Progenitor cell of endocrine pancreas (in vitro differentiated cells): ENCODE results near the gene SEMA3E. TPM values are rescaled to one million over a fixed set of nuclear protein-coding genes. Genes with fewer than 3 reads are reported as not detected.
"Not testable (repeated sequence)": the region's sequence is repeated elsewhere in the genome, so short reads cannot be mapped to it uniquely, and the experiment has no call there.

Experiments used
- DNase-seq: peaks from one replicate; pipeline ENCODE4 v3.0.0; 2021; ENCODE audit warnings: low spot score; ENCODE audit not compliant: unreplicated experiment
- H3K27ac Mint-ChIP-seq: 2 replicates; pipeline ENCODE4 v1.8.0; 2021; ENCODE audit warnings: mild to moderate bottlenecking, moderate library complexity, mixed read lengths
- H3K27me3 Mint-ChIP-seq: 2 replicates; pipeline ENCODE4 v1.8.0; 2021; ENCODE audit warnings: mixed read lengths
- H3K36me3 Mint-ChIP-seq: 2 replicates; pipeline ENCODE4 v1.8.0; 2022; ENCODE audit warnings: mixed read lengths; ENCODE audit not compliant: insufficient read depth
- H3K4me1 Mint-ChIP-seq: 2 replicates; pipeline ENCODE4 v1.8.0; 2021; ENCODE audit warnings: low read depth, mixed read lengths
- H3K4me3 Mint-ChIP-seq: 2 replicates; pipeline ENCODE4 v1.8.0; 2021; ENCODE audit warnings: low read depth, mild to moderate bottlenecking, moderate library complexity, mixed read lengths
- H3K9me3 Mint-ChIP-seq: 2 replicates; pipeline ENCODE4 v1.8.0; 2021; ENCODE audit warnings: low read depth, mixed read lengths
- total RNA-seq: library from RNA; stranded (reverse); gene quantifications from 2 replicates; pipeline ENCODE4 v1.2.1, GENCODE V29; 2021
- TF ChIP-seq, protein P1 (sequence below): fragments of 200-600 bp; sonication (generic); IDR thresholded peaks from one replicate; pipeline ENCODE4 v1.5.0; 2021; ENCODE audit warnings: antibody characterized with exemption, mild to moderate bottlenecking; ENCODE audit not compliant: unreplicated experiment

Gene SEMA3E
- total RNA-seq, 1 donor from 2014 or later = 1.1 TPM

DNA sequence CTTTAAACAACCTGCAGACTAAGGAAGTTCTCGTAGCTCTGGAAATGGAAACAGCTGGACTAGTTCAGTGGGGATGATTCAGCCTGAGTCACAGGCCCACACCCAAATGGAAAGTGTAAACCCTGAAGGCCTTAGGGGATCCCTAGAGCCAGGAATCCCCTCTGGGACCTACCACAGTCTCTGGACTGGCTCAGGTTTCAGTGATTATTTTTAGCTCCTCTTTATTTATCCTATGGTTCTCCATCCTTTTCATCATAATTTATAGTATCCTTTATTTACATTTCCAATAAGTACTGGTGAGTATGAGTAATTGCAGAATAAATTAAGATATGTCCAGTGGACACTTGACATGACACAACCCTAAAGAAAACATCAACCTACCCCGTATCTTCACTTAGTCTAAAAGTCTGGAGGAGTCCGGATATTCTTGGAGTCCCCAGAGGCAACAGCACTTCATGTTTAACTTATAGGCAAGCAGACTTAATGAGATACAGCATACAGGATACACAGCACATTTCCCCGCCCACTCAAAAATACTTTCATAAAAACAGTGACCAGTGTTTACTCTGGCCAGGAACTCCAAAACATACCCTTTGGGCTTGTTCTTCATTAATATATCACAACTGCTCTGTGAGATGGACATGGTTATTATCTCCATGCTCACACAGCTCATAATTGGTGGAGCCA lies 28.4 kb upstream of the SEMA3E start:
- peaks cover under 1% of the 10 kb centered on the region for H3K4me1 Mint-ChIP-seq
- H3K27ac Mint-ChIP-seq = no peak overlapping the region
- DNase-seq = no peak
- TF ChIP-seq, protein P1, sequence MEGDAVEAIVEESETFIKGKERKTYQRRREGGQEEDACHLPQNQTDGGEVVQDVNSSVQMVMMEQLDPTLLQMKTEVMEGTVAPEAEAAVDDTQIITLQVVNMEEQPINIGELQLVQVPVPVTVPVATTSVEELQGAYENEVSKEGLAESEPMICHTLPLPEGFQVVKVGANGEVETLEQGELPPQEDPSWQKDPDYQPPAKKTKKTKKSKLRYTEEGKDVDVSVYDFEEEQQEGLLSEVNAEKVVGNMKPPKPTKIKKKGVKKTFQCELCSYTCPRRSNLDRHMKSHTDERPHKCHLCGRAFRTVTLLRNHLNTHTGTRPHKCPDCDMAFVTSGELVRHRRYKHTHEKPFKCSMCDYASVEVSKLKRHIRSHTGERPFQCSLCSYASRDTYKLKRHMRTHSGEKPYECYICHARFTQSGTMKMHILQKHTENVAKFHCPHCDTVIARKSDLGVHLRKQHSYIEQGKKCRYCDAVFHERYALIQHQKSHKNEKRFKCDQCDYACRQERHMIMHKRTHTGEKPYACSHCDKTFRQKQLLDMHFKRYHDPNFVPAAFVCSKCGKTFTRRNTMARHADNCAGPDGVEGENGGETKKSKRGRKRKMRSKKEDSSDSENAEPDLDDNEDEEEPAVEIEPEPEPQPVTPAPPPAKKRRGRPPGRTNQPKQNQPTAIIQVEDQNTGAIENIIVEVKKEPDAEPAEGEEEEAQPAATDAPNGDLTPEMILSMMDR = no peak
- H3K4me3 Mint-ChIP-seq = no peak overlapping the region
- no peaks in the 10 kb centered on the region for H3K27me3 Mint-ChIP-seq
- no peaks in the 10 kb centered on the region for H3K36me3 Mint-ChIP-seq
- H3K9me3 Mint-ChIP-seq = peaks cover 6% of the 10 kb centered on the region

DNA sequence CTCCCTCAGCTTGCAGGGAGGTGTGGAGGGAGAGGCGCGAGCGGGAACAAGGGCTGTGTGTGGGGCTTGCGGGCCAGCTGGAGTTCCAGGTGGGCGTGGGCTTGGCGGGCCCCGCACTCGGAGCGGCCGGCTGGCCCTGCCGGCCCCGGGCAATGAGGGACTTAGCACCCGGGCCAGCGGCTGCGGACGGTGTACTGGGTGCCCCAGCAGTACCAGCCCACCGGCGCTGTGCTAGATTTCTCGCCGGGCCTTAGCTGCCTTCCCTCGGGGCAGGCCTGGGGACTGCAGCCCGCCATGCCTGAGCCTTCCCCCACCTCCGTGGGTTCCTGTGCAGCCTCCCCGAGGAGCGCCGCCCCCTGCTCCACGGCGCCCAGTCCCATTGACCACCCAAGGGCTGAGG lies 24.4 kb upstream of the SEMA3E start:
- H3K9me3 Mint-ChIP-seq, H3K36me3 Mint-ChIP-seq, H3K4me1 Mint-ChIP-seq, H3K27me3 Mint-ChIP-seq, H3K4me3 Mint-ChIP-seq, H3K27ac Mint-ChIP-seq, DNase-seq: not testable (repeated sequence)

DNA sequence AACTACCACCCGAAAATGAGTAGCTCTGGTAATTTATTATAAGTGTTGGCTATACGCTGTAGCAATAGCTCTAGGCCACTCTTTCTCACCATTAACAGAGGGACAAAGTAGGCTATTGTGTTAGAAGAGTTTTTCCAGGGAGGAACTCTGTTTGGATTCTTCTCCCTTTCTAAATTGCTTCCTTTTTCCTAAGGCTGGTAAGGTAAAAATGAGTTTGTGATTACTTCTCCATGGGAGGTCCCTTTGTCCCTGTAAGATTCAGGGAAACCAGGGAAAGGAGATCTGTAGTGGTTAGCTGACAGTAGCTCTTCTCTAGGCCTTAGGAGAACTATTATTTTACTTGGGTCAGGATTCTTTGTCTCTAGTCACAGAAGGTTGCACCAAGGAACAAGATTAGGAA lies 23.2 kb upstream of the SEMA3E start:
- Mint-ChIP-seq H3K36me3 (no peaks in the 10 kb centered on the region), H3K9me3 (peaks cover 6% of the 10 kb centered on the region), H3K27me3 (no peaks in the 10 kb centered on the region), H3K4me3 (no peak overlapping the region), H3K27ac (no peak overlapping the region), H3K4me1 (peaks cover 4% of the 10 kb centered on the region)
- no peak for DNase-seq
- TF ChIP-seq, protein P1 = no peak

DNA sequence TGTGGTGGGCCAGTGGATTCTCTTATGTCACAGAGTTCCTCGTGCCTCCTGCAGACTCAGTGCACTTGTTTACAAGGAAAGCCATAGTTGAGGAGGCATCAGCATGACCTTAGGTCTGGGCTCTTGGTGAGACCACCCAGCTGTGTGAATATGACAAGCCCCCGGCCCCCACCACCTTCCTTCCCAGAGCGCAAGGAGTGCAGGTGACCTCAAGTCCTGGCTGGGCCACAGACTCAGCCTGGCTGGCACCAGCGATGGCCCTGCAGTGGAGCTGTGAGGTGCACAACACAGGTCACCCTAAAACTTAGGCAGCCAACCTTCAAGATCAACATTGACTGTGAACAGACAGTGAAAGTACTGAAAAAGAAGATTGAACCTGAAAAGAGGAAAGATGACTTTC lies 14.2 kb upstream of the SEMA3E start:
- H3K4me3 Mint-ChIP-seq = no peak overlapping the region
- no peak overlapping the region for H3K27ac Mint-ChIP-seq
- DNase-seq = no peak
- peaks cover 5% of the 10 kb centered on the region for H3K4me1 Mint-ChIP-seq
- H3K36me3 Mint-ChIP-seq = no peaks in the 10 kb centered on the region
- H3K9me3 Mint-ChIP-seq = no peaks in the 10 kb centered on the region
- H3K27me3 Mint-ChIP-seq = no peaks in the 10 kb centered on the region
- TF ChIP-seq, protein P1 = no peak

DNA sequence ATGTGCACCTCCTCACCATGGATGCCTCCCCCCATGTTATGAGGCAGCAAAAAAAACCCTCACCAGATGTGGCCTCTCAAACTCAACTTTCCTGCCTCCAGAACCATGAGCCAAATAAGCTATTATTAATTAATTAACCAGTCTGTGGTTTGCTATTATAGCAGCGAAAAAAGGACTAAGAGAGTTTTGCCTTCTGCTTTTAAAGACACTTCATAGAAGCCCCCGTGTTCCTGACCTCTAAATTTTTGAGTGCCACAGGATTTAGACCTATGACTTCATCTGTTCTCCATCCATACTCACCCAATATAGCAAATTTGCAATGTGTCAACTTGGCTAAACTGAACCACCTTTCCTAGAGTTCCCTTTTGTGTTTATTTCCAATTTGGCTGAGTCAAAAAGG lies 9.2 kb upstream of the SEMA3E start:
- Mint-ChIP-seq H3K4me3 (no peak overlapping the region), H3K9me3 (no peaks in the 10 kb centered on the region), H3K4me1 (peaks cover 2% of the 10 kb centered on the region), H3K27me3 (no peaks in the 10 kb centered on the region), H3K27ac (no peak overlapping the region), H3K36me3 (no peaks in the 10 kb centered on the region)
- DNase-seq = no peak
- TF ChIP-seq, protein P1 = no peak

DNA sequence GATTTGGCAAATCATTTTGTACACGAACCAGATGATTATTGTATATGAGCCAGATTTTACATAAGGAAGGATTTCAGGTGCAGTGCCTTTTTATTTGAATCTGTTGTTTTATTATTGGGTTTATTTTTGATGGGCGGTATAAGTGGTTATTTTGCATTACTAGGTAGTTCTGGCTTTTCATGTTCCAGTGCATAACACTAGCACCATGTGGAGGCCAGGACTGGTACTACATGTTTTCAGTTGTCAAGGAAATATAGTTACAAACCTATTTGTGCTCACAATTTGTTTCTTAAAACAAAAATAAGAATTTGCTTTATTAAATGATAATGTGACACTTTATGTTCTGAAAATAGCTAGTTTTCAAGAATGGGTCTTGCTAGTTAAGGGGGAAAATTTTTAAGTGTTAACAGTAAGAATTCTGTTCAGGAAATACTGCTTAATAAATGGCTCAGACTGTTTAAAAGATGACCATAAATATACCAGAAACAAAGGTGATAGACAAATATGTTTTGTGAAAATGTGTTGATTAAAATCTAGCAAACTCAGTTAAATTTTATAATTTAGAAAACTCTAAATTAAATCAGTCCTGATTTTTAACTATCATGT lies 7.1 kb upstream of the SEMA3E start:
- Mint-ChIP-seq H3K27ac (no peak overlapping the region), H3K9me3 (peaks cover 5% of the 10 kb centered on the region), H3K36me3 (no peaks in the 10 kb centered on the region), H3K4me1 (peaks cover 2% of the 10 kb centered on the region), H3K27me3 (no peaks in the 10 kb centered on the region), H3K4me3 (no peak overlapping the region)
- no peak for DNase-seq
- TF ChIP-seq, protein P1 = peak; percentile 86
